ENCODE data around the gene MESP2. TPM values are rescaled to one million over a fixed set of nuclear protein-coding genes. Genes with fewer than 3 reads are reported as not detected.

Gene MESP2
- total and polyA plus RNA-seq, 4 donors: 0.03 TPM; not detected in 3

- TF ChIP-seq ZBTB33 (IDR thresholded peaks at IDR 0.05) (no peak), TAF1 (conservative IDR thresholded peaks at IDR 0.05) (no peak), FOXA2 (IDR thresholded peaks at IDR 0.05) (no peak)
Observed at GRCh38 chr15:89794627-89795241, 18.6 kb downstream of the MESP2 start (continued).

GRCh38 chr15:89795996-89796395 is 19.9 kb downstream of the MESP2 start:
- no peak for TF ChIP-seq HNF4G (IDR thresholded peaks at IDR 0.05)
- TF ChIP-seq TAF1 (conservative IDR thresholded peaks at IDR 0.05): no peak
- TF ChIP-seq SP1 (IDR thresholded peaks at IDR 0.05): no peak
- no peak for TF ChIP-seq FOXA1 (IDR thresholded peaks at IDR 0.05)
- no peak for TF ChIP-seq NR2F2 (IDR thresholded peaks at IDR 0.05)
- no peak for TF ChIP-seq GABPA (IDR thresholded peaks at IDR 0.05 in 1 of 2, conservative IDR thresholded peaks at IDR 0.05 in 1 of 2)
- Histone ChIP-seq H3K4me1 (ENCODE audit: control insufficient read depth in 4 of 4, insufficient read depth in 4 of 4, low read length in 3 of 4) (peaks cover 0 to 17% (median 7%) of the 10 kb centered on the region in 4 donors), H3K9ac (ENCODE audit: low read depth in 1 of 2, low read length in 2 of 2) (no peak overlapping the region), H3K4me3 (ENCODE audit: low read depth in 1 of 3, low read length in 3 of 3) (no peak overlapping the region), H3K27me3 (ENCODE audit: control insufficient read depth in 4 of 4, insufficient read depth in 4 of 4, low read length in 3 of 4) (no peaks in the 10 kb centered on the region), H3K27ac (ENCODE audit: low read depth in 1 of 2, low read length in 2 of 2) (no peak overlapping the region), H3K36me3 (ENCODE audit: control insufficient read depth in 4 of 4, insufficient read depth in 3 of 4, low read depth in 1 of 4, low read length in 3 of 4) (peaks cover 28 to 73% (median 50%) of the 10 kb centered on the region in 4 donors), H3K9me3 (ENCODE audit: control insufficient read depth in 4 of 4, low read length in 3 of 4) (no peaks in the 10 kb centered on the region)
- no peak for DNase-seq (ENCODE audit: low spot score)

GRCh38 chr15:89797678-89798201 is 21.6 kb downstream of the MESP2 start:
- DNase-seq (ENCODE audit: low spot score): no peak
- TF ChIP-seq REST (IDR thresholded peaks at IDR 0.05): no peak
- TF ChIP-seq ZBTB33 (IDR thresholded peaks at IDR 0.05): no peak
- TF ChIP-seq HNF4A (conservative IDR thresholded peaks at IDR 0.05): no peak
- TF ChIP-seq MAX (IDR thresholded peaks at IDR 0.05): no peak
- TF ChIP-seq ATF3 (IDR thresholded peaks at IDR 0.05): no peak
- no peak for TF ChIP-seq JUND (IDR thresholded peaks at IDR 0.05)

More at GRCh38 chr15:89797678-89798201, 21.6 kb downstream of the MESP2 start:
- WGBS: 96% methylated on average over 4 of the region's 4 CpGs
- no peak overlapping the region for H3K27ac ChIP-seq (ENCODE audit: low read depth in 1 of 2, low read length in 2 of 2)
- H3K9me3 ChIP-seq (ENCODE audit: control insufficient read depth in 4 of 4, low read length in 3 of 4): no peaks in the 10 kb centered on the region
- H3K9ac ChIP-seq (ENCODE audit: low read depth in 1 of 2, low read length in 2 of 2): no peak overlapping the region
- no peaks in the 10 kb centered on the region for H3K27me3 ChIP-seq (ENCODE audit: control insufficient read depth in 4 of 4, insufficient read depth in 4 of 4, low read length in 3 of 4)
- peaks cover 4 to 19% (median 9%) of the 10 kb centered on the region in 4 donors for H3K4me1 ChIP-seq (ENCODE audit: control insufficient read depth in 4 of 4, insufficient read depth in 4 of 4, low read length in 3 of 4)
- H3K4me3 ChIP-seq (ENCODE audit: low read depth in 1 of 3, low read length in 3 of 3): no peak overlapping the region
- peaks cover 22 to 72% (median 47%) of the 10 kb centered on the region in 4 donors for H3K36me3 ChIP-seq (ENCODE audit: control insufficient read depth in 4 of 4, insufficient read depth in 3 of 4, low read depth in 1 of 4, low read length in 3 of 4)

Measured in liver (tissue), 9 donors.